Measurements from ENCODE around the gene CFAP70.

Gene CFAP70

GRCh38 chr10:73339436-73339835, 19.2 kb downstream of the CFAP70 start:
- TF ChIP-seq CTCF (IDR thresholded peaks at IDR 0.05), result no peak

GRCh38 chr10:73338801-73339368, 19.8 kb downstream of the CFAP70 start:
- no peak for TF ChIP-seq CTCF (IDR thresholded peaks at IDR 0.05)

- TF ChIP-seq CTCF (IDR thresholded peaks at IDR 0.05), result no peak
Measured at GRCh38 chr10:73333202-73333601, 25.5 kb downstream of the CFAP70 start.

GRCh38 chr10:73332379-73332778, 26.3 kb downstream of the CFAP70 start:
- TF ChIP-seq CTCF (IDR thresholded peaks at IDR 0.05), result no peak

- TF ChIP-seq CTCF (IDR thresholded peaks at IDR 0.05), result no peak
Measured at GRCh38 chr10:73310475-73310874, 48.2 kb downstream of the CFAP70 start.

- TF ChIP-seq CTCF (IDR thresholded peaks at IDR 0.05), result no peak
Measured at GRCh38 chr10:73307203-73307800, 51.4 kb downstream of the CFAP70 start.

- TF ChIP-seq CTCF (IDR thresholded peaks at IDR 0.05), result no peak
Measured at GRCh38 chr10:73306171-73306708, 52.4 kb downstream of the CFAP70 start.

Data from LNCAP (cell line).